CD4-positive, alpha-beta T cell treated with Interleukin-1 beta for 1 hour (primary cell): Measurements from ENCODE around the gene RNF115.

ENCODE experiments used
- DNase-seq, 2 donors: peaks; one replicate each; pipeline ENCODE4 v3.0.0-alpha.2; 2020 to 2022

The RNF115 gene

DNA sequence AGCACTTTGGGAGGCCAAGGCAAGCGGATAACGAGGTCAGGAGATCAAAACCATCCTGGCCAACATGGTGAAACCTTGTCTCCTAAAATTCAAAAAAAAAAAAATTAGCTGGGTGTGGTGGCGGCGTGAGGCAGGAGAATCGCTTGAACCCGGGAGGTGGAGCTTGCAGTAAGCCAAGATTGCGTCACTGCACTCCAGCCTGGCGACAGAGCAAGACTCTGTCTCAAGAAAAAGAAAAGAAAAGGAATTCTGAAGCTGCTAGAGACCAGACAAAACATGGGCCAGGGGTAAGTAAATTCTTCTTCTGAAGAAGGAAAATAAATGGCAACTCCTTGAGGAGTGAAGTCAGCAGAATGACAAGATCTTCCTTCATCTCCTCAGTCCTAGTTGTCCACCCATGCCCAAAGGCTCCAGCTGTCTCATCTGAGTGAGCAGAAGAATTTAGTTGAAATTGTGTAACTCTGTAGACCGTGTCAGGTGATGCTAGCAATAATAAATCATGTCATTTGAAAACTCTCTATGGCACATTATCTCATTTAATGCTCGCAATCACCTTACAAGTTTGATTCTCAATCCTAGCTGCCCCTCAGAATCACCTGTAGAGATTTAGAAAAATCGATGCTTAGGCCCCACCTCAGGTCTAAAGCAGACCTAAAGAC lies 131.0 kb downstream of the RNF115 start:
- DNase-seq, result no peak

DNA sequence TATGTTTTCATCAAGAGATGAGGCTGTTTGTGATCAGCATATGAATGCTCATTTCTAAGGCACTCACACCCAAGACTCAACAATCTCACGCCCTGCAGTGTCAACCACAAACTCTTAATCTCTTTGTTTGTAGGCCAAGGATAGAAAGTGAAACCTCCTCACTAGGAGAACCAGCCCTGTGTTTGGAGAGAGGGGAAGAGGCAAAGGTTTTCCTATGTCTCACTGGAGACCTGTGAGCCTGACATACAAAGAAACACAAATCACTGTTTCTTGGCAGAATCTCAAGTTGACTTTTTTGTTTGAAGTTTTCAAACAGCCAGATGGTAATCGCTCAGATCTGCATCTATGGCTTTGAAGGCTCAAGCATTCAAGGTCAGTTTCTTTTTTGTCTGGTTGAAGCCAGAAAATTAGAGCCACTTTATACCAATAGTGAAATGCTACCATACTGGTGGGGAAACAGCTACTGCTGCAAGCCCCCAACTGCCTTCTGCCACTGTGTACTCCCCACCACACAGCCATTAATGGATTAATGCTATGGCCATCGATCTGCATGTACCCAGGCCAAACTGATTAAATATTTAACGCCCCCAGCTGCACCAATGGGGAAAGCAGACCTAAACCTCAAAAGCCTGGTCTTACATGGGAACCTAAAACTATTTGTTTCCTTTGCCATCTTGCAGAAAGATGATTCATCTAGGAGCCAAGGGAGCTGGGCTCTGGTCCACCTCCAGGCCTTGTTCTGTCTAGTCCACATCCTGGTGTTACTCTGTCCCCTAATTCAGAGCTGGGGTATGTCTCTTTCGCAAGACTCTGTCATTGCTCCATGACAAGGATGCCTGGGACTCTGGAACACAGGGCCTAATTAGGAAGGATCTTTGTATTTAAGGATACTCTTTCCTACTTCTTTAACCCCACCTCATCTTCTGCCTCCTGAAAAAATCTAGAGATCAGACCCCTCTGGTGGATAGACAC lies 133.0 kb downstream of the RNF115 start:
- peak; percentile 21 to 60 for DNase-seq

DNA sequence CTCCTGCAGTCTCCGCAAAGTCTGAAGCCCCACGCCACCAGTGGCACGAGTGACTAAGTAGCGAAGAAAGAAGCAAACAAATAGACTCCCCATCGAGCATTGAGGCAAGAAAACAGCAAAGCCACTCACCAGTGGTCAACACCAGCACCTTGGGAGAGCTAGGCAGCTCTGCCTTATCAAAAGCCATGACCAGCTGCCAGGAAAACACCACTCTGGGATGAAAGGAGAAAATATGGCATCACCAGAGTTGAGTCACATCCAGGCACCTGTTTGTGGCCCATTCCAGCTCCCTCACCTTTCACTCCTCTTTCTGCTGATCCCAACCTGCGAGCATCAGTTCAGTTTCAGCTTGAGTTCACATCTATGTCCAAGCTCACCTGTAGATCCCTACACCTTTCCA lies 134.0 kb downstream of the RNF115 start:
- no peak for DNase-seq

DNA sequence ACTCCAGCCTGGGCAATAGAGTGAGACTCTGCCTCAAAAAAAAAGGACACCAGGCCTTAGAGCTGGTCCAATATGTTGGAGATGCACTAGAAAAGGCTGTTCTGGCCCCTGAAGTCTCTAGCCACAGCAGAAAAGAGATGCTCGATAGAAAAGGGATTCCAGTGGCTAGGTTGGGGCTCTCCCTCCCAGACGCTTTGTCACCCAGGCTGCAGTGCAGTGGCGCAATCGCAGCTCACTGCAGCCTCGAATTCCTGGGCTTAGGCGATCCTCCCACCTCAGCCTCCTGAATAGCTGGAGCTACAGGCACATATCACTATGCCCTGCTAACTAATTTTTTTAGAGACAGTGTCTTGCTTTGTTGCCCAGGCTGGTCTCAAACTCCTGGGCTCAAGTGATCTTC lies 135.0 kb downstream of the RNF115 start:
- DNase-seq, result no peak
